GM12874 (cell line): ENCODE results near the gene GSTP1.

Experiments
- CTCF ChIP-seq: IDR thresholded peaks from 2 replicates; pipeline ENCODE4 v1.5.1; 2011; ENCODE audit warnings: low read depth, mild to moderate bottlenecking, control low read depth, low read length, moderate library complexity; ENCODE audit not compliant: insufficient read depth

The GSTP1 gene

GRCh38 chr11:67606492-67607295 lies 23.1 kb downstream of the GSTP1 start, which contains the start of gene NDUFV1:
Gene NDUFV1 (plus strand): TSS chr11:67606936. CDS start chr11:67607005, 69 bp downstream.
- TF ChIP-seq CTCF = peak; percentile 83

- no peak for TF ChIP-seq CTCF
Observed at GRCh38 chr11:67607507-67607906, 23.9 kb downstream of the GSTP1 start.

GRCh38 chr11:67608486-67608885 lies 24.9 kb downstream of the GSTP1 start:
- no peak for TF ChIP-seq CTCF

GRCh38 chr11:67609316-67609715 lies 25.7 kb downstream of the GSTP1 start:
- no peak for TF ChIP-seq CTCF

GRCh38 chr11:67610302-67610868 lies 26.8 kb downstream of the GSTP1 start:
- TF ChIP-seq CTCF = no peak

GRCh38 chr11:67611165-67611564 lies 27.6 kb downstream of the GSTP1 start:
- TF ChIP-seq CTCF = no peak

- no peak for TF ChIP-seq CTCF
Observed at GRCh38 chr11:67611704-67612587, 28.3 kb downstream of the GSTP1 start.
